Measurements from ENCODE around the gene HTRA3. TPM values are rescaled to one million over a fixed set of nuclear protein-coding genes. Genes with fewer than 3 reads are reported as not detected.

The HTRA3 gene
- total and polyA plus RNA-seq, 2 of the 4 experiments (the other 2 are of a cell fraction): 1.3 to 9.5 TPM

DNA sequence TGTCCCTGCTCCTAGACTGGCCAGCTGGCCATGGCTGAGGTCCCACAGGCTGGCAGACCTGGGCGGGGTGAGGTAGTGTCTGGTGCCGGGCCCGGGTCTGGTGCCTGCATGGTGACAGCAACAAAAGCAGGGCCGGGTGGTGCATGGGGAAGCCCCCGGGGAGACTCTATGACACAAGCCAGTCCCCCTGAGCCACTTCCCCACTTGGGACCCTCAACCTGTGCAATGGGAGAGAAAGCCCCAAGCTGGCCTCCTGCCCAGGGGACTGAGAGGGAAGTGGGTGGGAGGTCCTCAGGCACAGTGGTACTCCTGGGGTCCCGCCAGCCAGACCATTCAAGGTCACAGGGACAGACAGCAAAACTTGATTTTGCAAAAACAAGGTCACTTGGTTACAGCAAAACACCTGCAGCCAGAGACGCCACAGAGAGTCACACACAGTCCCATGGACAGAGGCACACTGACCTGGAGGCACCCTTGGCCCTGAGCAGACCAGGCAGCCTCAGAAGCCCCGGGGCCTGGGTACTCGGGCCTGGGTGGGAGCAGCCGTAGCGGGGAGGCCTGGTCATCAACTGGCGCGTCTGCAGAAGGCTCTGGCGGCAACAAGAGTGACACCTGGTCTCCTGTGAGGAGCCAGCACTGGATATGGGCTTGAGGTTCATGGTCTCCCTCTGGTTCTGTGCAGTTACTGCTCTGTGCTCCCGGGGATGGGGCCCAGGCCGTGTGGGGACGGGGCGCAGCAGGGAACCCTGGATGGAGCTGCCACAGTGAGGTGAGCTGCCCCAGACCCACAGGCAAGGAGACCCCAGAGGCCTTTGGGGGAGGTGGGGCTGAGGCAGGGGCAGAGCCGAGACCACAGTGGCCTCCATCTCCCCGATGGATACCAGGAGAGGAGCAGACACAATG lies 60.6 kb downstream of the HTRA3 start (continued):
- TF ChIP-seq BHLHE40 (IDR thresholded peaks at IDR 0.05; ENCODE audit: low read depth, low read length): no peak

DNA sequence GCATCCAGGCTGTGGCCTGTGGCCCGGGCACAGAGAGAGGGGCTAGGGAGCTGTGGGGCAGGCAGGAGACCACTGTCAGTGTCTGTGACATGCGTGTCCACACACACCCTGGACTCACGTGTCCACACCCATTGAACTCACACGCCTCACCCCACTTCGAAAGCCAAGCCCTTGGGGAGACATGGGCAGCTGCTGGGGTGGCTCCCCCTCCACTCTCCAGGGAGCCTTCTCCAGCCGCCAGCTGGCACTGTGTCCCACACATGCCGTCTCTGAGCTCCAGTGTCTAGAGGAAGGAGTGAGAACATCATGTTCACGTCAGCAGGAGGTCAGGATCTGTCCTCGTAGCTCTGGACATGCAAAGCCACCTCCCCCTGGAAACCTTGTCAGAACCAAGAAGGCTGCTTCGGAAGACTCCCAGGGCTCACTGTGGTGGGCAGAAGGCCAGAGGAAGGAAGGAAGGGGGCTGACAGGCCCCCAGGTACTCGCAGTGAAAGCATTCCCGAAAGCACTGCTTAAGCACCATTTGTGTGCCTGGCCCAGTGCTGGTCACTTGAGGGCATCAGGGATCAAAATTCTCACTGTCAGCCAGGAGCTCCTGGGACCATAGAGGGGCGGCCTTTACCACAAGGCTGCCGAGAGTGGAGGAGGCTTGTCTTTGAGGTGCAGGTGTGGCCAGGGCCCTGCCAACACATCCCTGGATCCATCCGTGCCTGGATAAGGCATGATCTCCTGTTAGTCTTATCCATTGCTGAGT lies 61.4 kb downstream of the HTRA3 start:
- Histone ChIP-seq H3K27ac (ENCODE audit: insufficient read depth, low read length) (no peak overlapping the region), H4K5ac (ENCODE audit: low read depth, low read length) (no peak overlapping the region), H2BK15ac (ENCODE audit: low read depth, low read length) (no peak overlapping the region), H3K4ac (ENCODE audit: low read depth, low read length) (no peak overlapping the region), H3K18ac (ENCODE audit: low read depth, low read length) (no peak overlapping the region), H3K9me1 (ENCODE audit: insufficient read depth, low read length) (no peaks in the 10 kb centered on the region), H3K4me2 (ENCODE audit: low read depth, low read length) (no peak overlapping the region), H3K4me1 (ENCODE audit: control insufficient read depth, insufficient read depth, low read length) (no peaks in the 10 kb centered on the region), H3K27me3 (ENCODE audit: control insufficient read depth, insufficient read depth, low read length) (peaks cover 15% of the 10 kb centered on the region), H2AFZ (replicated peaks; ENCODE audit: low read length, poor library complexity) (no peak overlapping the region), H3K23ac (ENCODE audit: low read depth, low read length) (no peak overlapping the region), H3K79me1 (ENCODE audit: low read depth in 1 of 2, low read length in 2 of 2) (no peaks in the 10 kb centered on the region), H3K14ac (replicated peaks; ENCODE audit: low read depth, low read length) (no peak overlapping the region), H2AK9ac (replicated peaks; ENCODE audit: low read depth, low read length, poor library complexity) (no peak overlapping the region), H2BK120ac (ENCODE audit: low read depth, low read length) (no peak overlapping the region), H3K36me3 (ENCODE audit: control insufficient read depth, insufficient read depth, low read length) (no peaks in the 10 kb centered on the region), H4K8ac (ENCODE audit: low read depth in 2 of 2, low read length in 2 of 2) (no peak overlapping the region), H2BK20ac (ENCODE audit: low read depth, low read length) (no peak overlapping the region), H4K20me1 (ENCODE audit: insufficient read depth, low read length) (no peaks in the 10 kb centered on the region; the same call in 1 of the 2 replicates), H2AK5ac (ENCODE audit: low read depth, low read length) (no peak overlapping the region), H4K91ac (ENCODE audit: insufficient read depth, low read depth, low read length) (no peak overlapping the region), H2BK5ac (ENCODE audit: low read depth, low read length, poor library complexity, severe bottlenecking) (no peak overlapping the region), H3K4me3 (ENCODE audit: insufficient read depth, low read depth, low read length) (no peak overlapping the region), H3K9ac (ENCODE audit: low read depth, low read length) (no peak overlapping the region), H3K56ac (ENCODE audit: extremely low read depth, insufficient read depth, low read length) (no peak overlapping the region), H3K9me3 (ENCODE audit: control insufficient read depth, insufficient read depth, low read length) (peaks cover 10% of the 10 kb centered on the region)
- in situ Hi-C loops (cut with MboI; ENCODE audit: low sequenced_read_pairs): no loop called here
- DNase-seq (no peak), ATAC-seq (ENCODE audit: low read depth) (no peak)
- CTCF ChIA-PET: no interaction called here
- WGBS, 2 experiments (ENCODE audit: extremely low coverage in 2 of 2, insufficient read length in 1 of 2): 52% methylated on average over 3 of the region's 15 CpGs; no CpG with 5 or more reads in 1 of the 2 experiments
- BruUV-seq (replicated peaks): no TSS peak
- POLR2A ChIA-PET (ENCODE audit: unreplicated experiment): no interaction called here
- dilution Hi-C loops (cut with HindIII; ENCODE audit: low sequenced_read_pairs, unreplicated experiment): no loop called here
- intact Hi-C loops (cut with micrococcal nuclease): no loop called here
- TF ChIP-seq NFE2L2 (IDR thresholded peaks at IDR 0.05; ENCODE audit: low read depth, low read length) (no peak), POLR2A (IDR thresholded peaks at IDR 0.05; ENCODE audit: low read depth, low read length) (no peak), RAD21 (IDR thresholded peaks at IDR 0.05; ENCODE audit: low read length) (no peak), CHD1 (IDR thresholded peaks at IDR 0.05; ENCODE audit: low read depth, low read length) (no peak), CEBPB (IDR thresholded peaks at IDR 0.05; ENCODE audit: low read depth, low read length) (no peak), RCOR1 (IDR thresholded peaks at IDR 0.05; ENCODE audit: insufficient replicate concordance, low read length) (no peak), RFX5 (IDR thresholded peaks at IDR 0.05; ENCODE audit: low read depth, low read length) (no peak), FOS (IDR thresholded peaks at IDR 0.05; ENCODE audit: low read depth, low read length) (no peak)
- TF ChIP-seq, protein P1, sequence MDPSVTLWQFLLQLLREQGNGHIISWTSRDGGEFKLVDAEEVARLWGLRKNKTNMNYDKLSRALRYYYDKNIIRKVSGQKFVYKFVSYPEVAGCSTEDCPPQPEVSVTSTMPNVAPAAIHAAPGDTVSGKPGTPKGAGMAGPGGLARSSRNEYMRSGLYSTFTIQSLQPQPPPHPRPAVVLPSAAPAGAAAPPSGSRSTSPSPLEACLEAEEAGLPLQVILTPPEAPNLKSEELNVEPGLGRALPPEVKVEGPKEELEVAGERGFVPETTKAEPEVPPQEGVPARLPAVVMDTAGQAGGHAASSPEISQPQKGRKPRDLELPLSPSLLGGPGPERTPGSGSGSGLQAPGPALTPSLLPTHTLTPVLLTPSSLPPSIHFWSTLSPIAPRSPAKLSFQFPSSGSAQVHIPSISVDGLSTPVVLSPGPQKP (IDR thresholded peaks at IDR 0.05; ENCODE audit: borderline replicate concordance, low read depth, low read length): no peak
- TF ChIP-seq, protein P2, sequence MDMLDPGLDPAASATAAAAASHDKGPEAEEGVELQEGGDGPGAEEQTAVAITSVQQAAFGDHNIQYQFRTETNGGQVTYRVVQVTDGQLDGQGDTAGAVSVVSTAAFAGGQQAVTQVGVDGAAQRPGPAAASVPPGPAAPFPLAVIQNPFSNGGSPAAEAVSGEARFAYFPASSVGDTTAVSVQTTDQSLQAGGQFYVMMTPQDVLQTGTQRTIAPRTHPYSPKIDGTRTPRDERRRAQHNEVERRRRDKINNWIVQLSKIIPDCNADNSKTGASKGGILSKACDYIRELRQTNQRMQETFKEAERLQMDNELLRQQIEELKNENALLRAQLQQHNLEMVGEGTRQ (IDR thresholded peaks at IDR 0.05; ENCODE audit: low read depth, low read length): no peak

Data from IMR-90 (cell line).